Activated CD4-positive, alpha-beta T cell treated with anti-CD3 and anti-CD28 coated beads, Interleukin-2, Interleukin-6, amounts not matched to agents 100 ng/mL and 50 ng/mL, durations not matched to agents 16 hours and 8 hours (primary cell): ENCODE results near the gene COTL1.
A peak's percentile ranks its signal among the peaks of the same experiment; 100 is the strongest.
"Not testable (repeated sequence)": the region's sequence is repeated elsewhere in the genome, so short reads cannot be mapped to it uniquely, and the experiment has no call there.

Experiments used
- DNase-seq: peaks from one replicate; pipeline ENCODE4 v3.0.0-alpha.2; 2020

The COTL1 gene

GRCh38 chr16:84566545-84567257 lies 51.2 kb downstream of the COTL1 start:
- DNase-seq: no peak

- DNase-seq: no peak
Measured at GRCh38 chr16:84565669-84566495, 52.0 kb downstream of the COTL1 start.

DNA sequence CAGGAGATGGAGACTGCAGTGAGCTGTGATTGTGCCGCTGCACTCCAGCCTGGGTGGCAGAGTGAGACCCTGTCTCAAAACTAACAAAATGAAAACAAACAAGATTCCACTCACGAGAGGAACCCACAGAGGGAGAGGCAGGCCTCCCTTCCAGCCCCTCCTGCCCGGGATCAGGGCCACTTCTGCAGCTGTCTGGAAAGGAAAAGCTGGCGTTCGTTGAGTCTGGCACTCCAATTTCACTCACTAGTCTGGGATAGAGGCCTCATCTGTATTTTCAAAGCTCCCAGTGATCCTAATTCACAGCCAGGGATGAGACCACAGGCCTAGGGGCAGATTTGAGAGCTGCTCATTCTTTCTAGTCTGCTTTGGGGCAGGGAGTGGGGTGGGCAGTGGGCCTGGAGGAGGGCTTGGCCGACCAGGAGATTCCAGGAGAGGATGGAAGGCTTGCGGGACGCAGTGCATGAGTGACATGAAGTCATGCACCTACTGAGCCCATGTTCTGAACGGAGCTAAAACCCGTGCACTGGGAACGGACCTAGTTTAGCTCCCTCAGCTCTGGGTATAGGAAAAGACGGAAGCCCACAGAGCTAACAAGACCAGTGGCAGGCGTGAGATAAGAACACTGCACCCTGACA lies 54.0 kb downstream of the COTL1 start:
- no peak for DNase-seq

GRCh38 chr16:84563064-84563715 lies 54.7 kb downstream of the COTL1 start:
- DNase-seq: no peak

DNA sequence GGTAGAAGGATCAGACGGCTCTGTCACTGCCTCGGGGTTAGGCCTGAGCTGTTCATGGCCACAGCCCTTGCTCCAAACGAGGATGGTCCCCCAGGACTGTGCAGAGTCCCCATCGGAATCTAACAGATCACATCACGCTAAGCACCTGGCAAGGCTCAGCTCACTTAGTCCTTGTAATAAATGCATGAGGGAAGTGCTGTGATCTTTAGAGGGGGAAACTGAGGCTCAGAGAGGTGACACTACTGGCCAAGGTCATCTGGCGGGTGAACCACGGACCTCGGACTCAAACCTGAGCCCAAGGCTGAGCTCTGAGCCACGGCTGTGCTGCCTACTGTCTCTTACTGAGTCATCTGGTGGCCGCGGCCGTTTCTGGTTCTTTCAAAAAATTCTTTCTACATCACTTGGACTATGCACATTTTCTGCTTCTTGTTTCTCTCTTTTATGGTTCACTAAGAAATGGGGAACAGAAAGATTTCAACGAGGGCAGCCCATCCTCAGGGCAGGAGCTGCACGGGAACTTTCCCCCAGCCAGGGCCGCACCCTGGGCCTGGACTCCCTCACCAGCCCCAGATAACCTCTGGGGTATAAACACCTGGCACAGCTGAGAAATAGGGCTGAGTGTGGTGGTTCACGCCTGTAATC lies 55.6 kb downstream of the COTL1 start:
- no peak for DNase-seq

- DNase-seq: no peak
Measured at GRCh38 chr16:84561291-84561690, 56.6 kb downstream of the COTL1 start.

- no peak for DNase-seq
Measured at GRCh38 chr16:84560269-84560668, 57.6 kb downstream of the COTL1 start.

- no peak for DNase-seq
Measured at GRCh38 chr16:84559311-84559932, 58.5 kb downstream of the COTL1 start.

DNA sequence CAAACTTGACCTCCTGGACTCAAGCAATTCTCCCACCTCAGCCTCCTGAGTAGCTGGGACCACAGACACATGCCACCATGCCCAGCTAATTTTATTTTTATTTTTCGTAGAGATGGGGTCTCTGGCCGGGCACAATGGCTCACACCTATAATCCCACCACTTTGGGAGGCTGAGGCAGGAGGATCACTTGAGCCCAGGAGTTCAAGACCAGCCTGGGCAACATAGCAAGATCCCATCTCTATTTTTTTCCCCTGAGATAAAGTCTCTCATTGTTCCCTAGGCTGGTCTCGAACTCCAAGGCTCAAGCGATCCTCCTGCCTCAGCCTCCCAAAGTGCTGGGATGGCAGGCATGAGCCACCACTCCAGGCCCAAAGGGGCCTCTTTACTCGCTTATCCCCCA lies 59.0 kb downstream of the COTL1 start:
- not testable (repeated sequence) for DNase-seq

DNA sequence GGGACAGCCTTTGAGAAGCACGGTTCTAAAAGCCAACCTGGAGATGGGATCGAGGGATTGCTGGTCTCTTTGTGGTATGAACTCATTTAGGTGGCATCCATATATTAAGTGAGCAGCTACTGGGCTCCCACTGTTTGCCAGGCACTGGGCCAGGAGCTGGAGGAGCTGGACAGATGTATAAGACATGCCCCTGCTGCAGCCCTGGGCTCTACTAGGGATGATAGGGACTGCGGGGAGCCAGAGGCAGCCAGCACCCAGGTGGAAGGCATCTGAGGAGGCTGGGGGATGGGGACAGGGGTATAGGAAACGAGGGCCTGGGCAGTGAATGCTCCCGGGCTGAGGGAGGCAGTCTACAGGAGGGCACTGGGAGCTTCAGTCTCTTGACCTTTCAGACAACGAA lies 60.4 kb downstream of the COTL1 start:
- DNase-seq: no peak

GRCh38 chr16:84557059-84557458 lies 60.8 kb downstream of the COTL1 start:
- no peak for DNase-seq

- DNase-seq: no peak
Measured at GRCh38 chr16:84555418-84556196, 62.3 kb downstream of the COTL1 start.

DNA sequence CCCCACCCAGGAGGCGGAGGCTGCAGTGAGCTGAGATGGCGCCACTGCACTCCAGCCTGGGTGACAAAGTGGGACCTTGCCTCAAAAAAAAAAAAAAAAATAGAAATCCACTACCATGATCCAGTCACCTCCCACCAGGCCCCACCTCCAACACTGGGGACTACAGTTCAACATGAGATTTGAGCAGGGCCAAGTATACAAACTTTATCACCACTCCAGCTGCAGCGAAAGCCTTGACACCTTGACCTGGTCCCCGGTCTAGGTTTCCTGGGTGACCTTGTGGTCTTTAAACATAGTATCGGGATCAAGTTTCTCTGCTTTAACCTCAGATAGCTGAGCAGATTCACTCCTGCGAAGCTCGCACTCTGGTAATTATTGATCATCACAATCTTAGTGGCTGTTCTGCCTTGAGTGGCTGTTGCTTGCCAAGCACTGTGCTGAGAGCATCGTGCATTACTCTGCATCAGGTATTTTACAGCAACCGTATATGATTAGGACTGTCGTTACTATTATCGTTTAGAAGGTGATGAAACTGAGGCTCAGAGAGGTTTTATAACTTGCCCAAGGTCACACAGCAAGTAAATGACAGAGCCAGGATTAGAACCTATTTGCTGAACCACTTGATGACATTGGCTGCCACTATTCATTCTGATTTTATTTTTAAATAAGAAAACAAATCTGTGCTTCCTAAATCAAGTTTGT lies 63.1 kb downstream of the COTL1 start:
- no peak for DNase-seq

GRCh38 chr16:84553873-84554399 lies 63.9 kb downstream of the COTL1 start:
- DNase-seq: peak; percentile 80

DNA sequence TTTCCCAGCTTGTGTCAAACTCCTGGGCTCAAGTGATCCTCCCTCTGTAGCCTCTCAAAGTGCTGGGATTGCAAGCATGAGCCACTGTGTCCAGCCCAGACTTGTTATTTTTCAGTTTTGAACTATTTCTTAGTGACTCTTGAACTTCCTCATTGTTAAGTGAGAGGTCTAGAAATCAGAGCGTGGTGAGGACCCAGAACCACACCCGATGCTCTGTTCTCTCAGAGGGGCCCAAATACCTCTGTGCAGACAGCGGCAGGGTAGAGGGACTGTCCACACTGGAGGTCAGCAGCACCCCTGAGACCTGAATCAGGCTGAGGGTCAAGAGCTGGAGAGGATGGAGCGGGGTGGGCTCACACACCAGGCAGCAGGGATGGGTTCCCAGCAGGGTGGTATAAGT lies 65.7 kb downstream of the COTL1 start:
- DNase-seq: peak; percentile 22

DNA sequence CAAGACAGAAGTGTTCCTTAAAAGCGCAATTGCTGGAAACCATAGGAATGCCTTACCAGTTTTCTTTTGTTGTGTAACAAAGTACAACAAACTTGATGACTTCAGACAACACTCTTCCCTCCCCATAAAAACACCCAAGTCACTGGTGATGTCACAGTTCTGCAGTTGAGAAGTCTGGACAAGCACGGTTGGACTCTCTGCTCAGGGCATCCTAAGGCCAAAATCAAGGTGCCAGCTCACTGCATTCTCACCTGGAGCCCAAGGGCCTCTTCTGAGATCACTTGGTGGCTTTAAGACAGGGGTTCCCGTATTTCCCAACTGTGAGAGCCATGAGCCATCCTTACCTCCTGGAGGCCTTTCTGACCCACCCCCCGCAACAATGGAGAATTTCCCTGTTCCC lies 67.8 kb downstream of the COTL1 start:
- peak; percentile 38 for DNase-seq

DNA sequence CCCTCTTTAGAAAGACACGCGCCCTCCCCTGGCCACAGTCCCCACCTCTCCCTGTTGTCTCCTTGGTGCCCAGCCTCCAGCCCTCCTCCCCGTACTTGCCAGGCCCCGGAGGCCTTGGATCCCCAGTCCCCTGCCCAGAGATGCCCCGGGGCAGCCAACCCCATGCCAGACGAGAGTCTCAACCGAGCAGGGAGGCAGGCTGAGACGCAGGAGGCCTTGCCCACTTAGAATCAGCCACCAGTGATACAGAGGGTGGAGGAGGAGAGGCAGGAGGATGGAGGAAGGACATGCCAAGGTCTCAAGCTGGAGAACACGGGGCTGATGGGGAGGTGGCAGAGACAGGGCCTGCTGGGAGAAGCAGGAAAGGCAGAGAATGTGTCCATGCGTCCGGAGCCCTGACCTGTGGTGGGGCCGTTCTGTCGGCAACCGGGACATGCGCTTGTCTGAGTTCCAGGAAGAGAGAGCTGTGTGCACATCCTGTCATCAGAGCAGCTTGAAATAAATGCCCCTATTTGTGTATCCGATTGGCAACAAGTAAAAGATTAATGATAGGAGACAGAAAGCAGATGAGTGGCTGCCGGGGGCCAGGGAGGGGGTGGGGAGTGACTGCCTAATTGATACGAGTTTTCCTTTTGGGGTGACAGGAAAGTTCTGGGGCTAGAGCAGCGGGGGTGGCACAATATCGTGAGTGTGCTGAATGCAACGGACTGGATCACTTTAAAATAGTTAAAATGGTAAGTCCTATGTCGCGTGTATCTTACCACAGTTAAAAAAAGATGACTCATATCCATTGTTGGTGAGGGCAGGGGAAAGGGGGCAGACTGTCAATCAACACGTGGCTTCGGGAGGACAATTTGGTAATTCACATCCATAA lies 68.7 kb downstream of the COTL1 start:
- peak; percentile 73 for DNase-seq

DNA sequence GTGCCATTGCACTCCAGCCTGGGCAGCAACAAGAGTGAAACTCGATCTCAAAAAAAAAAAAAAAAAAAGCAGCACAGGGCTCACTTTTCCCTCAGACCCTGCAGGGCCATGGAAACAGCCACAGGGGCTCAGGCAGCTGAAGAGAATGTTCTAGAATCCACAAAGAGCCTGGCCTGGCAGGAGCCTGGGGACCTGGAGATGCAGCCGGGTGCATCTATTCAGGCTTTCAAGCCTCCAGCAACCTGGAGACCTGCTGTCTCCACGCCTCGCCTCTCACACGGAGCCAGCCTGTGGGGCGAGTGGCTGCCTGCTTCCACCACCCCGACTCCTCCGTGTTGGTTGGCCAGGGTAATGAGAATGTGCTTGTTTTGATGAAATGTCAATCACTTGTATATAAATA lies 69.4 kb downstream of the COTL1 start:
- no peak for DNase-seq

DNA sequence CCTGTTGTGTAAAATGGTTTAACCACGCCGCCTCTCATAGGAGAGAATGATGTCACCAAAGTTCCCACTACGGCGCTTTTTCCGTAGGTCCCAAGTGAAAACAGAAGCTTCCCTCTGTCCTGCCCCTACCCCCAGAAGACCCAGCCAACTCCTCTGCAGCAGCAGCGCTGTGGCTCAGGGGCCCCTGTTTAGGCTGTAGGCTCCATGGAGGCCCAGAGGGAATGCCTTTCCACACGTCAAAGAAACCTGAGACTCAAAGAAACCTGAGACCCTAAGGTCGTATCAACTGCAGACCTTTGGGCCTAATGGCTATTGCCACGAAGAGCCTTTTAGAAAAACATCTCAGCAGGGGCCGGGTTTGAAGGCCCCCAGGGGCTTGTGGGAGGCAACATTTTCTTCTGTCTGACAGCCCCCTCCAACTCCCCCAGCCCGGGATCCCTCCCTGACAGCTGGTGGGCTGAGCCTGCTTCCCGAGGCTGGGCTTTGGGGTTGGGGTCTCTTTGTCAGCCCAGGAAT lies 70.3 kb downstream of the COTL1 start:
- DNase-seq: peak; percentile 38
